Limb (tissue), 2 donors: ENCODE measurements around the gene TBC1D22A.
"Not testable (repeated sequence)": the region's sequence is repeated elsewhere in the genome, so short reads cannot be mapped to it uniquely, and the experiment has no call there.

Source experiments
- DNase-seq, 2 donors: peaks; one replicate each; pipeline ENCODE4 v3.0.0-alpha.2; 2016; ENCODE audit errors: extremely low spot score in 2 of 2

Gene TBC1D22A

DNA sequence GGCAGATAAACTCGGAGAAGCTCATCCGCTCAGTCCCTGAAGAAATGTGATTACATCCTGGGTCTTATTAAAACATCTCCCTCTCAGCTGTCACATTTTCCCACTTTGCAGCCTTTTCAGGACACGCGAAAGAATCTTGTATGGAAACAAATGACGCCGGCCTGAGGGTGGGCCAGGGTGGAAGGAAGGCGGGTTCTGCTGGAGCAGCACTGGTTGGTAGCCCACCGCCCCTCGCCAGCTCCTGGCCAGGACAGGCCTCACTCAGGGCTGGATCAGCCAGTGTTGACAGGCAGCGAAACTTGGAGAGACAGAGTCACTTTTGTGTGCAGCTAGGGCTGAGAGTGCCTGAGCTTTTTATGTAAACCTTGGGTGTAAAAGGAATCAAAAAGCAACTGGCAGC lies 371.8 kb downstream of the TBC1D22A start:
- no peak for DNase-seq

- no peak for DNase-seq
Measured at GRCh38 chr22:47135338-47135737, 372.9 kb downstream of the TBC1D22A start.

DNA sequence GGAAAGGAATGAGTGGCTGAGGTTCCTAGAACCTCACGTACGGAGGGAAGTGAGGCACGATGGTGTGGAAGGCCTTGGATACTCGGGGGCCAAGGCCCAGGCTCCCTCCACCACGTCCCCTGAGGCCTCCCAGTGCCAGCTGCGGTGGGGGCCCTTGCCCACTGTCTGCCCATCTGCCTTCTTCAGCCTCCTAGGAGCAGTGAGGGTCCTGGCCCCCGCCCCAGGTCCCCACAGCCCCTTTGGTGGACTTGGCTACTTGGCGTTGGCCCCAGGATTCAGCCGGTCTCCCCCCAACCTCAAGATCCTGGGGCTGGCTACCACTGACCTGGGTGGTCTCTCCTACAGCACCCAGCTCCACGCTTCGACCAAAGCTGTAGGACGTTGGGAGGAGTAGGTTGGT lies 373.6 kb downstream of the TBC1D22A start:
- DNase-seq: no peak

DNA sequence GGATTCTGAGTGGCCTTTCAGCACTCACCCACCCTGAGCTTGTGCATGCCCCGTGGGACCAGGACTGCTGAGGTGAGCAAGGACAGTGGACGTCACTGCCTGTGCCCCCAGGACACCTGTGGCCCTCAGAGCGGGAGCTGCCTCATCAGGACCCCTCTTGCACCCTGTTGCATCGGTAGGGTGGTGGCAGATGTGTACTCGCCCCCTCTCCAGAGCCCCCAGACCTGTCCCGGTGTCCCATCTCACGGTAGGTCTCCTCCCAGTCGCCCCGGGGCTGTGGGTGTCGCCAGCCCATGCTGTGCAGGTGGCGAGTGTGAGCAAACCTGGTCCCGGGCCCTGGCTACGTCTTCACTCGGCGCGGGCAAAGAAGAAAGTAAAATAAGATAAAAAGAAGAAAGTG lies 374.2 kb downstream of the TBC1D22A start:
- DNase-seq: no peak

GRCh38 chr22:47139013-47139789 lies 376.8 kb downstream of the TBC1D22A start:
- DNase-seq: no peak

DNA sequence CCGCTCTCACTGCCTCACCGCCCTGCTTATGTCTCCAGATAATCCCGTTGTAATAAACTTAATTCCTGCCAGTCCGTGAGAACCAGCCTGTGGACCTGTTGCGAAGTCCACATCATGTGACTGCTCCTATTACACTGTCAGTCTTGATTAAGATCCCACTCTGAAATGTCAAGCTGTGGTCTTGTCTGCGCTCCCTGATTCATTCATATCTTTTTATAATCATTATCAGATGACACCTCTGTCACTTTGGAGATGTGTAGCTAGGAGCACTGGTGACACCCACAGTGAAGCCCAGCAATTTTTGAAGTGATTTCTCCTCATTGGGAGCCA lies 377.3 kb downstream of the TBC1D22A start:
- DNase-seq: no peak

DNA sequence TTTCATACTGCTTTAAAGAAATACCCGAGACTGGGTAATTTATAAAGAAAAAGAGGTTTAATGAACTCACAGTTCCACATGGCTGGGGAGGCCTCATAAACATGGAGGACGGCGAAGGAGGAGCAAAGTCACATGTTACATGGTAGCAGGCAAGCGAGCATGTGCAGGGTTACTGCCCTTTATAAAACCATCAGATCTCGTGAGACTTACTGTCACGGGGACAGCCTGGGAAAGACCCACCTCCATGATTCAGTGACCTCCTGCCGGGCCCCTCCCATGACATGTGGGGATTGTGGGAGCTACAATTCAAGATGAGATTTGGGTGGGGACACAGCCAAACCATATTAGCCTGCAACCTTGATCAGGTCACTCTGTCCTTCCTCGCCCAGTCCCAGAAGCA lies 378.5 kb downstream of the TBC1D22A start:
- DNase-seq: not testable (repeated sequence)

GRCh38 chr22:47142427-47143046 lies 380.1 kb downstream of the TBC1D22A start:
- no peak for DNase-seq

DNA sequence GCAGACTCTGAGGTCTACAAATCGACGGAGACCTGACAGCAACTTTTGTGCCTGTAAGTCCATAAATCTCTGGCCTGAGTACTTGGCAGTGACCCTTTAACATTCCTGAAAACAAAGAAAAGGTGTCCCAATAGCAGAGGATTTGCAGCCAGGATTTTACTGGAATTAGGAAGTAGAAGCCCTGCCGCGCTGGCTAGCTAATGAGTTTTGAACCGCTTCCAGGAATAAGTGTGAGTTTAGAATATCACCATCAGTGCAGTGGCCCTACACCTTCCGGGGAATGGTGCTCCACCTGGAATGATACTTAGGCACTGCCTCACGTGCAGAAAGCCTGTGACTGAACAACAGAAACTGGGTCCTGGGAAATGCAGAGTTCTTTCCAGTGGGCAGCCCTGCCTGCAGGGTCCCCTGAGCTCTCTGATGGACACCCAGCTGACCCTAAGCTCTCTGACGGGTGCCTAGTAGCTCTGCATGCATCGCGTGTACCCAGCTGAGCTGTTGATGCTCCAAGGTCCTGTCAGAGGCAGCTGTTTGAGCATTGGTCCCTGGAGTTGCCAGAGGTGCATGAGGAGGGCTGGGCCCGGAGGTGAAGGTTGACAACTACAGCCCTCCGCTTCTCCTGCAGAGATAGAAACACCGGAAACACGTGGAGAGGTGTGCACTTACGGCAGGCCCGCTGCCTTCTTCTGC lies 380.9 kb downstream of the TBC1D22A start:
- DNase-seq: no peak

GRCh38 chr22:47144076-47144765 lies 381.8 kb downstream of the TBC1D22A start:
- DNase-seq: no peak

GRCh38 chr22:47144791-47145425 lies 382.5 kb downstream of the TBC1D22A start:
- no peak for DNase-seq

DNA sequence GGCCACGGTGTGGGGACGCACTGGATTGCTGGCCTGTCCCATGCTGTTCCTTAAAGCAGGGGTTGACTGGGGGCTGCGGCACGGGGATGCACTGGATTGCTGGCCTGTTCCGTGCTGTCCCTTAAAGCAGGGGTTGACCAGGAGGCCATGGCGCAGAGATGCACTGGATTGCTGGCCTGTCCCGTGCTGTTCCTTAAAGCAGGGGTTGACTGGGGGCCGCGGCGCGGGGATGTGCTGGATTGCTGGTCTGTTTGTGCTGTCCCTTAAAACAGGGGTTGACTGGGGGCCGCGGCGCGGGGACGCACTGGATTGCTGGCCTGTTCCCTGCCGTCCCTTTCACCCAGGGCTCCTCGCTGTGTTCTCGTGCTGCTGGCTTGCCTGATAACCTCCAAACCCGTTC lies 383.4 kb downstream of the TBC1D22A start:
- DNase-seq: no peak

DNA sequence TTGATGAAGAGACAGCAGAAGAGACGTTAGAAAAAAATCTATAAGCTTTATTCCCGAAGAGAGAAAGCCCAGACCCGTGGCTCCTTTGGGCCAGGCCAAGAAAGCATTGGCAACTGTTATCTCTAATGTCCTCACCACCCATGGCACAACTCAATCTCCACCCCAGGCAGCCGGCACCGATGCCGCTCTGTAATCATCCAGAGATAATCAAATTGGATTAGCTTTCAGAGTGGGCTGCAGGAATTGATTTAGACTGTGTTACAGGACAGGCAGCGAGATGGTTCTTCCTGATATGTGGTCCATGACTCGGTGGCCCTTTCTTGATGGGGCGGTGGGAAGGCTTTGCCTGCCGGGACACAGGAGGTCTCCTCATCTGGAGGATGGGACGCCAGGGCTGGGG lies 383.9 kb downstream of the TBC1D22A start:
- no peak for DNase-seq

DNA sequence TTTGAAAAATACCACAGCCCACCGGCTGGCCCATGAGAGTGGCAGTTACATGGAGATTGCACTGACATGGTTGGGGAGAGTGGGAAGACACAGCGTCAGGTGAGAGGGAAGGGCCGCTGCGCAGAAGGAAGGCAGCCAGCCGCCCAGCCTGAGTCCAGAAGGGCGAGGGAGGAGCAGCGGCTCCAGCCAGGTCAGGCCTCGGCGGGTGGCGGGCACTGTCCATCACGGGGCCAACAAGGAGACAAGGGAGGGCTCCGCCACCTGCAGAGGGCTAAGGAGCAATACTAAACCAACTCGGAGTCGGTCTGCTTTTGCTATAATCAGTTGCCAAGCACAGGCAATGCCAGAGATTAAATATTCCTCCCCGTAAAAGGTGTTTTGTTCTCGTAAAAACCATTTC lies 384.5 kb downstream of the TBC1D22A start:
- no peak for DNase-seq

DNA sequence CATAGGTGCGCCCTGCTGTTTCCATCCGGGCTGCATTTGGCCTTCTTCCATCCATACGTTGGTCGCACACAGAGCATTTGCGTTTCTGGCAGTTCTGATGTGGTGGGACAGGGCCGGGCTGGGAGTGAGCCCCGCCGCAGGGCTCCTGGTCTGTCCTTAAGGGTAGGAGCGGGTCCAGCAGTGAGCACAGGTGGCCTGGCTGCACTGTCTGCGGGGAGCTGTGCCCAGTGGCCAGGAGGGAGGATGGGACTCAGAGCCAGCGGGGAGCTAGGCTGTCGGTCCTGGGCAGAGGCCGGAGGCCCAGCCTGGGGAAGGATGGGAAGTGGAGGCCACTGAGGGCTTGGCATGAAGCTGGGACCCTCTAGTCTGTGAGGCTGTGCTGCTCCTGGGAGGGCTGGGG lies 385.1 kb downstream of the TBC1D22A start:
- no peak for DNase-seq

- DNase-seq: no peak
Measured at GRCh38 chr22:47148510-47148909, 386.1 kb downstream of the TBC1D22A start.

DNA sequence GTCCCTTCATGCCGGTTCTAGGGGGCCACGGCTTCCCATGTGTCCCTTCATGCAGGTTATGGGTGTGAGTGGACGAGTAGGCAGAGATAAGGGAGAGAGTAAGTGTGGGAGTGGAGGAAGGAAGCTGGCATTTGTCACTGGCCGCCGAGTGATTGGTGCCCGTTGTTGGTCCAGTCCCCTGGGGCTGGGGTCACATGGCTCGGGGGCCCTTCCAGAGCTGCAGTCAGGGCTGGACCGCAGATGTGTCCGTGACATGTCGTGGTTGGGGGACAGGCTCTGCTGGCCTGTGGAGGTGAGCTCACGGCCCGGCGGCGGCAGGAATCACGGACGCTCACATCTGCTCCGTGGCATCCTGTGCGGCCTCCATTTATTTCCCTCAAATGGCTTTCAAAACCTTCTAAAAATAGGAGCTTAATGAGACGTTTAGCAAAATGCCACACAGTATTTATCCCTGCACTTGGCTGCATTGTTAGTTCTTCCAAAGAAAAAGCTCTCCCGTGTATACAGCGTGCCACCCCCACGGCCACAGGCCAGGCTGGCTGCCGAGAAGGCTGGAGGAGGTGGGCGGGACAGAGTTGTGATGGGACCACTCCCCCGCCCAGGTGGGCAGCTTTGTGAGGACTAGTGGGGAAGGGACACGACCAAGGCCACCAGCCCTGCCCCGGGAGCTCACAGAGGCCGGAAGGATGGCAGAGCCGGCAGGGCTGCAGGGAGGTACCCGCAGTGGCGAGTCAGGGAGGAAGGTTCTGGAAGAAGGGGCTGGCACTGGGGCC lies 386.7 kb downstream of the TBC1D22A start:
- no peak for DNase-seq

DNA sequence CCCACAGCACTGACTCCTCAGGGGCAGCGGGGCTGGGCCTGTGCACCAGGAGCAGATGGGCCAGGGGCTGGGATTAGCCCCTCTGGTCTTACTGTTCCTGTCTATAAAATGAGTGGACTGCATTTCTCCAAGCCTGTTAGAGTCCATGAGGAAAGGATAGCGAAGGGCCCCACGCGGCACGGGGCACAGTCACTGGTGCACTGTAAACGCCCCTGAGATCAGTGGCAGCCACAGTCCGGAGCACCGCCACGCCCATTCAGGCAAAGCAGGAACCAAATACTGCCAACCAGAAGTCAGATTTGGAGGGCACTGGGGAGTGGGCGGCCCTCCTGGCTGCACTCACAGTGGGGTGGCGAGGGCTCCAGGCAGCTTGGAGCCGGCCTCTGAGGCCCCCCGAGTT lies 387.5 kb downstream of the TBC1D22A start:
- no peak for DNase-seq

- DNase-seq: no peak
Measured at GRCh38 chr22:47150426-47150825, 388.0 kb downstream of the TBC1D22A start.

GRCh38 chr22:47151064-47151463 lies 388.6 kb downstream of the TBC1D22A start:
- DNase-seq: no peak

GRCh38 chr22:47151490-47151889 lies 389.0 kb downstream of the TBC1D22A start:
- no peak for DNase-seq
